OCI-LY7 (cell line): ENCODE measurements around the gene TYMP.

ENCODE experiments used
- EZH2phosphoT487 ChIP-seq: fragments of 200-600 bp; sonication (generic); IDR thresholded peaks from 2 replicates; pipeline ENCODE4 v1.6.1; 2018; ENCODE audit warnings: low read depth, borderline replicate concordance, mild to moderate bottlenecking, mixed run types, antibody characterized with exemption, low read length, moderate library complexity, mixed read lengths
- TF ChIP-seq, protein P1 (sequence below): fragments of 200-600 bp; sonication (generic); conservative IDR thresholded peaks from 2 replicates; pipeline ENCODE4 v1.5.1; 2014; ENCODE audit warnings: mild to moderate bottlenecking, antibody characterized with exemption, low read length, moderate library complexity, mixed read lengths

DNA sequence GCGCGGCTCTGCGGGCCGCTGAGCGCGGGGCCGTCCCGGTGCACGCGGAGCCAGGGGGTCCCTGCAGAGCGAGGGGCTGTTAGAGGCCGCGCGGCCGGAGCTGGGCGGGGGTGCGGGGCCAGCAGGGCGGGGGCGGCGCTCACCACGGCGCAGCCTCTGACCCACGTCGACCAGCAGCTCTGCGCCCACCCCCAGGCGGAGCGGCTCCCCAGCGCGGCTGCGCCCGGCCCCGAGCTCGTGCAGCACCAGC, 4.0 kb downstream of the TYMP start:
- TF ChIP-seq, protein P1, sequence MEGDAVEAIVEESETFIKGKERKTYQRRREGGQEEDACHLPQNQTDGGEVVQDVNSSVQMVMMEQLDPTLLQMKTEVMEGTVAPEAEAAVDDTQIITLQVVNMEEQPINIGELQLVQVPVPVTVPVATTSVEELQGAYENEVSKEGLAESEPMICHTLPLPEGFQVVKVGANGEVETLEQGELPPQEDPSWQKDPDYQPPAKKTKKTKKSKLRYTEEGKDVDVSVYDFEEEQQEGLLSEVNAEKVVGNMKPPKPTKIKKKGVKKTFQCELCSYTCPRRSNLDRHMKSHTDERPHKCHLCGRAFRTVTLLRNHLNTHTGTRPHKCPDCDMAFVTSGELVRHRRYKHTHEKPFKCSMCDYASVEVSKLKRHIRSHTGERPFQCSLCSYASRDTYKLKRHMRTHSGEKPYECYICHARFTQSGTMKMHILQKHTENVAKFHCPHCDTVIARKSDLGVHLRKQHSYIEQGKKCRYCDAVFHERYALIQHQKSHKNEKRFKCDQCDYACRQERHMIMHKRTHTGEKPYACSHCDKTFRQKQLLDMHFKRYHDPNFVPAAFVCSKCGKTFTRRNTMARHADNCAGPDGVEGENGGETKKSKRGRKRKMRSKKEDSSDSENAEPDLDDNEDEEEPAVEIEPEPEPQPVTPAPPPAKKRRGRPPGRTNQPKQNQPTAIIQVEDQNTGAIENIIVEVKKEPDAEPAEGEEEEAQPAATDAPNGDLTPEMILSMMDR = no peak; the same call in 1 of the 2 replicates
- TF ChIP-seq EZH2phosphoT487 = no peak
